Erythroblast (primary cell): ENCODE measurements around the gene RAD51B.

Source experiments
- DNase-seq, 2 experiments: peaks; one replicate each; lab custom pipeline; 2025; lab: John Stamatoyannopoulos, UW
- GATA1 ChIP-seq: IDR thresholded peaks from 2 replicates; pipeline ENCODE4 v1.6.1; 2011; ENCODE audit warnings: low read depth, mild to moderate bottlenecking, control low read depth, low read length, moderate library complexity
- POLR2A ChIP-seq: IDR thresholded peaks from 2 replicates; pipeline ENCODE4 v1.6.1; 2011; ENCODE audit warnings: mild to moderate bottlenecking, low read length

The RAD51B gene

GRCh38 chr14:67889455-67889854, 69.9 kb downstream of the RAD51B start:
- DNase-seq: no peak
- TF ChIP-seq GATA1 (no peak), POLR2A (no peak)

GRCh38 chr14:67892466-67893100, 73.0 kb downstream of the RAD51B start:
- DNase-seq: no peak
- TF ChIP-seq POLR2A: no peak
- TF ChIP-seq GATA1: no peak

- no peak for TF ChIP-seq GATA1
- no peak for DNase-seq
These were observed 80.7 kb downstream of the RAD51B start for GRCh38 chr14:67900231-67900630.

GRCh38 chr14:67908052-67908754, 88.6 kb downstream of the RAD51B start:
- TF ChIP-seq GATA1 (no peak), POLR2A (no peak)
- no peak for DNase-seq

GRCh38 chr14:67911562-67911961, 92.0 kb downstream of the RAD51B start:
- no peak for TF ChIP-seq POLR2A
- no peak for TF ChIP-seq GATA1
- DNase-seq: no peak

- TF ChIP-seq GATA1 (no peak), POLR2A (no peak)
- no peak for DNase-seq
These were observed 96.9 kb downstream of the RAD51B start for GRCh38 chr14:67916430-67916829.

- TF ChIP-seq POLR2A: no peak
- no peak for TF ChIP-seq GATA1
- DNase-seq: no peak
These were observed 97.4 kb downstream of the RAD51B start for GRCh38 chr14:67917006-67917405.

- TF ChIP-seq POLR2A (no peak), GATA1 (no peak)
- no peak for DNase-seq
These were observed 99.3 kb downstream of the RAD51B start for GRCh38 chr14:67918838-67919237.

- TF ChIP-seq POLR2A (no peak), GATA1 (no peak)
- DNase-seq: no peak
These were observed 99.9 kb downstream of the RAD51B start for GRCh38 chr14:67919259-67920032.

GRCh38 chr14:67926821-67927220, 107.2 kb downstream of the RAD51B start:
- DNase-seq: no peak
- TF ChIP-seq GATA1: no peak
- no peak for TF ChIP-seq POLR2A

GRCh38 chr14:67927244-67927643, 107.7 kb downstream of the RAD51B start:
- no peak for DNase-seq
- no peak for TF ChIP-seq GATA1
- no peak for TF ChIP-seq POLR2A

- TF ChIP-seq GATA1 (no peak), POLR2A (no peak)
- DNase-seq: no peak
These were observed 108.8 kb downstream of the RAD51B start for GRCh38 chr14:67928375-67928774.

GRCh38 chr14:67932708-67933246, 113.2 kb downstream of the RAD51B start:
- DNase-seq: no peak
- TF ChIP-seq GATA1 (no peak), POLR2A (no peak)

GRCh38 chr14:67933266-67933665, 113.7 kb downstream of the RAD51B start:
- TF ChIP-seq GATA1 (no peak), POLR2A (no peak)
- DNase-seq: no peak
